GM12878 (cell line): ENCODE measurements around the gene DLEC1. TPM values are rescaled to one million over a fixed set of nuclear protein-coding genes. Genes with fewer than 3 reads are reported as not detected.

Experiments used
- ATAC-seq: fragments of 200-7000 bp; cut with Tn5 transposase; 3 replicates; pipeline ENCODE4 v1.9.1; 2020; ENCODE audit warnings: mild to moderate bottlenecking, moderate library complexity
- BruUV-seq: library from RNA; stranded (reverse); fragments of 400-500 nt; replicated peaks from 2 replicates; lab custom pipeline; 2021; lab: Mats Ljungman, UMichigan
- CTCF ChIA-PET: fragments of 300-600 bp; sonication (Branson Sonifier 250); formaldehyde crosslinking; extraction: SDS; loops from one replicate; lab custom pipeline; 2021; ENCODE audit warnings: inconsistent platforms; lab: Yijun Ruan, JAX
- POLR2A ChIA-PET: fragments of 350-600 bp; formaldehyde crosslinking; extraction: SDS; loops from one replicate; lab custom pipeline; 2021; ENCODE audit warnings: inconsistent platforms; lab: Charles Lee
- RAD21 ChIA-PET: fragments of 300-600 bp; sonication (Branson Sonifier 250); formaldehyde crosslinking; loops from one replicate; lab custom pipeline; 2023; ENCODE audit warnings: antibody characterized with exemption; ENCODE audit not compliant: unreplicated experiment; lab: Charles Lee
- SMC1A ChIA-PET: fragments of 300-600 bp; sonication (Branson Sonifier 250); formaldehyde crosslinking; loops from one replicate; lab custom pipeline; 2023; ENCODE audit not compliant: unreplicated experiment, uncharacterized antibody; lab: Charles Lee
- DNase-seq: peaks from one replicate; pipeline ENCODE4 v3.0.0-alpha.2; 2011; ENCODE audit warnings: low read depth, low spot score
- FAIRE-seq: peaks from 3 replicates; lab custom pipeline; 2011; peaks lifted over from hg19 to GRCh38; lab: Jason Lieb, UNC
- H2AFZ ChIP-seq: 2 replicates; pipeline ENCODE4 v1.6.0; 2011; ENCODE audit warnings: low read depth, low read length, control low read depth; ENCODE audit not compliant: control insufficient read depth
- H3K27ac ChIP-seq: 2 replicates; pipeline ENCODE4 v1.5.1; 2011; ENCODE audit warnings: control low read depth; ENCODE audit not compliant: control insufficient read depth, insufficient read depth
- H3K27me3 ChIP-seq, 2 experiments: replicated peaks in 1 of 2; 2 replicates each; pipeline versions ENCODE4 v1.6.0 to v1.6.1; 2011; ENCODE audit warnings: low read length in 1 of 2; ENCODE audit not compliant: control insufficient read depth in 2 of 2, insufficient read depth in 2 of 2
- H3K36me3 ChIP-seq, 2 experiments: 2 replicates each; pipeline ENCODE4 v1.5.1; 2011; ENCODE audit warnings: low read length in 1 of 2; ENCODE audit not compliant: control insufficient read depth in 2 of 2, insufficient read depth in 2 of 2
- H3K4me1 ChIP-seq: 2 replicates; pipeline ENCODE4 v1.6.1; 2011; ENCODE audit warnings: mild to moderate bottlenecking, low read length, moderate library complexity, mixed read lengths; ENCODE audit not compliant: control insufficient read depth, insufficient read depth
- H3K4me2 ChIP-seq: 2 replicates; pipeline ENCODE4 v1.6.0; 2011; ENCODE audit warnings: control low read depth; ENCODE audit not compliant: control insufficient read depth, insufficient read depth
- H3K4me3 ChIP-seq: fragments of 200-600 bp; sonication (generic); 2 replicates; pipeline ENCODE4 v1.5.1; 2016
- H3K79me2 ChIP-seq: 2 replicates; pipeline ENCODE4 v1.6.0; 2011; ENCODE audit warnings: low read length; ENCODE audit not compliant: control insufficient read depth, insufficient read depth
- H3K9ac ChIP-seq: 2 replicates; pipeline ENCODE4 v1.8.0; 2011; ENCODE audit warnings: low read length, control low read depth, mixed read lengths; ENCODE audit not compliant: control insufficient read depth, insufficient read depth
- H3K9me3 ChIP-seq: replicated peaks from 3 replicates; pipeline ENCODE4 v1.5.1; 2011; ENCODE audit warnings: mild to moderate bottlenecking, low read length; ENCODE audit not compliant: control insufficient read depth, insufficient read depth
- H4K20me1 ChIP-seq: 2 replicates; pipeline ENCODE4 v1.6.0; 2011; ENCODE audit not compliant: control insufficient read depth, insufficient read depth
- ASH2L ChIP-seq: fragments of 300-600, 200-600 bp; sonication (generic); IDR thresholded peaks from 2 replicates; pipeline ENCODE4 v1.6.1; 2017; ENCODE audit warnings: low read depth, mild to moderate bottlenecking, borderline replicate concordance
- BCL11A ChIP-seq: IDR thresholded peaks from 2 replicates; pipeline ENCODE4 v1.6.1; 2011; ENCODE audit warnings: low read depth, low read length
- IRF5 ChIP-seq: fragments of 450-650 bp; IDR thresholded peaks from 2 replicates; pipeline ENCODE4 v1.6.1; 2017; ENCODE audit warnings: borderline replicate concordance
- LARP7 ChIP-seq: fragments of 450-650 bp; IDR thresholded peaks from 2 replicates; pipeline ENCODE4 v1.6.1; 2017; ENCODE audit warnings: mild to moderate bottlenecking
- PAX8 ChIP-seq: fragments of 450-650 bp; IDR thresholded peaks from 2 replicates; pipeline ENCODE4 v1.6.1; 2017; ENCODE audit warnings: mild to moderate bottlenecking, moderate library complexity
- POLR2A ChIP-seq: IDR thresholded peaks from 2 replicates; pipeline ENCODE4 v1.6.1; 2011; ENCODE audit warnings: low read depth, mild to moderate bottlenecking, low read length
- RFX5 ChIP-seq: IDR thresholded peaks from 2 replicates; pipeline ENCODE4 v1.6.1; 2011; ENCODE audit warnings: low read depth, low read length, improper control_type of control experiment
- SKIL ChIP-seq: fragments of 450-650 bp; IDR thresholded peaks from 2 replicates; pipeline ENCODE4 v1.6.1; 2017; ENCODE audit warnings: mild to moderate bottlenecking, low read depth, inconsistent platforms; ENCODE audit not compliant: poor library complexity, severe bottlenecking
- ZNF207 ChIP-seq: fragments of 450-650 bp; IDR thresholded peaks from 2 replicates; pipeline ENCODE4 v1.6.1; 2014; ENCODE audit warnings: antibody characterized with exemption, mild to moderate bottlenecking, borderline replicate concordance
- WGBS: methylation state at CpG from one replicate; pipeline ENCODE4 v1.1.6; 2016; ENCODE audit warnings: low lambda C conversion rate; ENCODE audit not compliant: insufficient replicate concordance, insufficient coverage; ENCODE audit errors: missing lambda C conversion rate; 5-methylcytosine and 5-hydroxymethylcytosine counted together
- in situ Hi-C: fragments of 300-500 bp; cut with MboI; formaldehyde crosslinking; loops from 9 replicates; pipeline ENCODE4 v1.14.3; 2018; ENCODE audit warnings: mixed read lengths
- intact Hi-C: fragments of 100-400 bp; cut with micrococcal nuclease; formaldehyde crosslinking; loops from one replicate; pipeline ENCODE4 v1.14.2; 2022; ENCODE audit not compliant: unreplicated experiment
- polyA plus RNA-seq, 11 experiments: library from polyadenylated mRNA; depleted of rRNA in 4 of 11; unstranded in 6 of 11; stranded (reverse) in 5 of 11; fragments of >200 nt; fragmentation: Nextera tagmentation in 4 of 11; fragmentation: Illumina TruSeq in 1 of 11; extraction: Ambion mirVana in 4 of 11; extraction: Trizol in 1 of 11; gene quantifications; 1 replicate in 1 of 11; 2 replicates in 10 of 11; pipeline versions ENCODE4 v1.2.1 to v1.2.3, GENCODE V29; 2011 to 2016; ENCODE audit warnings: inconsistent platforms in 2 of 11, missing spikeins in 2 of 11, low read depth in 1 of 11
- total RNA-seq, 4 experiments: library from RNA; depleted of rRNA in 3 of 4; stranded (reverse); fragments of >200 nt in 3 of 4; fragmentation: Illumina TruSeq in 1 of 4; extraction: Trizol in 1 of 4; gene quantifications; 2 replicates each; pipeline versions ENCODE4 v1.2.1 to v1.2.3, GENCODE V29; 2013 to 2021

The DLEC1 gene
- total and polyA plus RNA-seq, 10 of the 15 experiments (the other 5 are each of a cell fraction or from before 2014, with no cell fraction given): 0.03 to 0.29 (median 0.07) TPM; not detected in 3

DNA sequence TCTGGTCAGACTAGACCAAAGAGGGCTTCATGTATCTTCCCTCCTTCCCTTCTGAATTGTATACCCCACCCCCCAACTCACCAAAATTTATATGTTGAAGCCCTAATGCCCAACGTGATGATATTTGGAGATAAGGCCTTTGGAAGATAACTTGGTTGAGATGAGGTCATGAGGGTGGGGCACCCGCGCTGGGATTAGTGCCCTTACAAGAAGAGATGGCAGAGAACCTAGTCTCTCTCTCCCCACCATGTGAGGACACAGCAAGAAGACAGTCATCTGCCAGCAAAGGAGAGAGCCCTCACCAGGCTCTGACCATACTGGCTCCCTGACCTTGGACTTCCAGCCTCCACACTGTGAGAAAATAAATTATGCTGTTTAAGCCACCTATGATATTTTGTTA is 23.0 kb upstream of the DLEC1 start:
- DNase-seq (no peak), FAIRE-seq (no peak), ATAC-seq (no peak)
- ChIA-PET POLR2A (no interaction called here), RAD21 (no interaction called here), CTCF (interaction anchor here (0.7 kb wide), 1 partner anchor 19 kb away, joined by 3 read pairs; no protein-coding TSS in a partner anchor), SMC1A (interaction anchor here (1.0 kb wide), 1 partner anchor 12 kb away, joined by 3 read pairs; no protein-coding TSS in a partner anchor)
- in situ Hi-C loops (no loop called here), intact Hi-C loops (no loop called here)
- Histone ChIP-seq H3K4me1 (no peaks in the 10 kb centered on the region), H3K9ac (no peak overlapping the region), H3K79me2 (no peaks in the 10 kb centered on the region), H3K9me3 (no peaks in the 10 kb centered on the region; the same call in 2 of the 3 replicates), H3K4me3 (no peak overlapping the region), H3K27me3 (no peaks in the 10 kb centered on the region), H4K20me1 (no peaks in the 10 kb centered on the region), H3K27ac (no peak overlapping the region), H2AFZ (no peak overlapping the region), H3K36me3 (no peaks in the 10 kb centered on the region), H3K4me2 (no peak overlapping the region)
- TF ChIP-seq SKIL (no peak), LARP7 (no peak), ASH2L (no peak), IRF5 (no peak), PAX8 (no peak), BCL11A (no peak), POLR2A (no peak), ZNF207 (no peak), RFX5 (no peak)
- 63% methylated on average over 3 of the region's 3 CpGs for WGBS
- BruUV-seq: no TSS peak
